Activated naive CD4-positive, alpha-beta T cell treated with anti-CD3 and anti-CD28 coated beads, Interleukin-2, amount 50 U/mL, for 16 hours (primary cell): Measurements from ENCODE around the gene GATA6.
"Not testable (repeated sequence)": the region's sequence is repeated elsewhere in the genome, so short reads cannot be mapped to it uniquely, and the experiment has no call there.

Experiments
- DNase-seq: peaks from one replicate; pipeline ENCODE4 v3.0.0-alpha.2; 2020

Gene GATA6

GRCh38 chr18:22184573-22184972 lies 15.2 kb downstream of the GATA6 start:
- DNase-seq: not testable (repeated sequence)

GRCh38 chr18:22185273-22185672 lies 15.9 kb downstream of the GATA6 start:
- no peak for DNase-seq

DNA sequence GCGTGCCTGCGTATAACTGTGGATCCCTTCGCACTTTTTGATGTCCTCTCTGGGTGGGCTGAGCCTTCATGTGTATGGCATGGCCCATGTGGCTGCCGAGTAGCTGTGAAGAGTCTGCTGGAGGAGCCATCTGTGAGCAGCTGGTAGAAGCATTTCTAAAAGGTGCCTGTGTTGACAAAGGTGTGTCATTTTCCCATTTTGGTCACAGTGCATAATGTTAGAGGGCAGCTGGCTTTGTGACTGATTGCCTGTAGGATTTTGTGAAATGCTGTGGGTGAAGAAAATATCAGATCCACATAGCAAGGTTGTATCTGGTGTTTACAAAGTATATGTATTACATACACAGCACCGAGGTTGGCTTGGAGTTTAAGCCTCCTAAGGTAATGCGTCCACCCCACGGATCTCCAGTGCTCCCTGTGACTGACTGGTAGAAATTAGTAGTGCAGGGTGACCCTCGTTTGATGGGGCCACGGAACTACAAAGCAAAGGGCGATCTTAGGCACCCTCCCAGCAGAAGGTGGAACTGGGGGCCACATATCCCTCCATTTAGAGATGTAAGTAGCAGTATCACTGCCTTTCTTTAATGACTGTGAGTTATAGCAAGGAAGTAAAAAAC lies 16.5 kb downstream of the GATA6 start:
- no peak for DNase-seq

- no peak for DNase-seq
Measured at GRCh38 chr18:22186484-22186971, 17.1 kb downstream of the GATA6 start.

DNA sequence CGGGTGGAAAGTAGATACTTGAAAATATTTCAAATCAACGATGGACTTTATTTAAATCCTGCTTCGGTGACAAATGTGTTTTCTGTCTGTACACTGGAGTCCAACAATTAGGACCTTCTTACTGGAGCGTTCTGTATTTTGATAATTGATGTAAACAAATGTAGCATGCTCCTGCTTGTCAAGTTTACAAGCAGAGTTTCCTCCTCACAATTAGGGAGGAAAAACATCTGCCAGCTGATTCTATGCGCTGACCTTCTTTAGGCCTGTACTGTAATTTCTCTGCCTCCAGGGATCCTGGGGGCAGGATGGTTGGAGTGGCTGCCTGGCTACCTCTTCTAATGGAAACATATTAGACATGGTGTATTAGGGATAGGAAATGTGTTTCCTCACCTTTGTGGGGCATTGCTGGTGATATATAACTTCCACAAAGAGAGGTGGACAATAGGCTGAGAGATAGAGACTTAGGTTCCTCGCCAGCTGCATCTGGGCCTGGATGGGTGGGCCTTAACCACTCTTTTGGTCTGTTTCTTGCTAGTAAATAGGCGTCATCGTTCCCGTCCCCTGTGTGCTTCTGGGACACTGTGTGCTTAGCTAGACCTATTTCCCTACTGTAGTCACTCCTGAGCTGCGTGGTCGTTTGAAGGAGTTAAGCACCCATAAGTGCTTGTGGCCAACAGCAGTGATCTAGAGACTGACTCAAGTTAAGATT lies 19.3 kb downstream of the GATA6 start:
- DNase-seq: no peak

GRCh38 chr18:22189449-22190166 lies 20.2 kb downstream of the GATA6 start:
- DNase-seq: no peak

DNA sequence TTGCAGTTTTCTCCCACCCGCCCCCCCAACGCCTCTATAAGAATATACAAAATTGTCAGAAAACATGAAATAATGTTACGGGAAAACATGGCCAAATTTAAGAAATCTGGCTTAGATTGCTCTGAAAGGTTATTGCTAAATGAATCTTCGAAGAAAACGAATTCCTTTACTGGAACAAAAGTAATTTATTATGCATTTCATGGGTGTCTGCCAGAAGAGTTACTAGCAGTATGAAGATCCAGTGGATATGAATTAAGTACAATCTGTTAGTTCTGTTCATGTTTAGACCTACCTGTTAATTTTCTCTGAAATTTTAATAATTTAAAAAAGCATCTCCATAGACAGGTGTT lies 21.9 kb downstream of the GATA6 start:
- no peak for DNase-seq

GRCh38 chr18:22191923-22192322 lies 22.5 kb downstream of the GATA6 start:
- DNase-seq: no peak

GRCh38 chr18:22193466-22193865 lies 24.1 kb downstream of the GATA6 start:
- DNase-seq: no peak

- no peak for DNase-seq
Measured at GRCh38 chr18:22194151-22194598, 24.8 kb downstream of the GATA6 start.

DNA sequence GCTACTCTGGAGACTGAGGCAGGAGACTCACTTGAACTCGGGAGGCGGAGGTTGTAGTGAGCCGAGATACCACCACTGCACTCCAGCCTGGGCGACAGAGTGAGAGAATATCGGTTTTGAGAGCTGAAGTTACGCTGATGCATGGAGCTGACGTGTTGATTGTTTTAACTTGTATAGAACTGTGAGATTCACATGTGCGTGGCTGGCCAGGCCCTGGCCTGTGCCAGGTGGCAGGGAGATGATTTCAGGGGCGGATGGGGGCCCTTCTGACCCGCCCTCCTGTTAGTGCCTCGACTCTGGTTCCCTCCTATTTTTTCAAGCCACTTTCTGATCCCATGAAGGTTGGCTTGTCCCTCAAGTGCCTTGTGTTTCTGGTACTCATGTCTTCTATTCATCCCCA lies 25.7 kb downstream of the GATA6 start:
- DNase-seq: no peak

DNA sequence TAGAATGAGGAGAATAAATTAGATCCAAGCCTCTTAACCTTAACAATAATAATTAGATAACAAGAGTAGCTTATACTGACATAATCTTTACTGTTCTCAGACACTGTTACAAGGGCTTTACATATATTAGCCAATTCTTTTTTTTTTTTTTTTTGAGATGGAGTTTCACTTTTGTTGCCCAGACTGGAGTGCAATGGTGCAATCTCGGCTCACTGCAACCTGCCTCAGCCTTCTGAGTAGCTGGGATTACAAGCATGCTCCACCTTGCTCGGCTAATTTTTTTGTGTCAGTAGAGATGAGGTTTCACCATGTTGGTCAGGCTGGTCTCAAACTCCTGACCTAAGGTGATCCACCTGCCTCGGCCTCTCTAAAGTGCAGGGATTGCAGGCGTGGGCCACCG lies 27.6 kb downstream of the GATA6 start:
- not testable (repeated sequence) for DNase-seq

DNA sequence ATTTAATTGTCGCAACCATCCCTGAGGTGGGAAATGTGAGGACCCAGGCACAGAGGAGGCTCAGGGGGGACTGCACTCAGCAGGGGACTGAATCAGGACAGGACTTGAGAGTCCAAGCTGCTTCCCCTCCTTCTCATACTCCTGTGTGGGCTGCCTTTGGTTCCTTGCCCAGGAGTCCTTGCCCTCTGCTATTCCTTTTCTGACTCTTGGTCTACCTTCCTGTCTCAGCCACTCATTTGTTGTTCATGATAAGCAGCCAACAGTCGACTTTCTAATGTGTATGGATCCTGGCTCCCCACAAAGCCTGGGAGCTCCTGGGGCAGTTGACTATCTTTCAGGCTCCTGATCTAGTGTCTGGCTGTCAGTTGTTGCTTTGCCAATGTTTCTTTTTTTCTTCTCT lies 28.3 kb downstream of the GATA6 start:
- DNase-seq: no peak

DNA sequence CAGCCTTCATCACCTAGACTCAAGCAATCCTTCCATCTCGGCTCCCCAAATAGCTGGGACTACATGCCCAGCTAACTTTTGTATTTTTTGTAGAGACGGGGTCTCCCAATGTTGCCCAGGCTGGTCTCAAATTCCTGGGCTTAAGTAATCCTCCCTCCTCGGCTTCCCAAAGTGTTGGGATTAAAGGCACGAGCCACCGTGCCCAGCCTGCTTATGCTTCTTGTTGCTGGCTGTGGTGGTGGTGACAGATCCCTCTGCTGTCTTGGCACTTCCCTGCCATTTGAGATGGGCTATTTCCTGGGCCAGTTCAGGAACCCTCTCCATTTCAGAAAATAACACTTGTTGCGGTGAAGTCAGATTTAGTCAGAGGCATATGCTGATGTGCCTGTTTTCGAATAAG lies 28.8 kb downstream of the GATA6 start:
- DNase-seq: no peak

DNA sequence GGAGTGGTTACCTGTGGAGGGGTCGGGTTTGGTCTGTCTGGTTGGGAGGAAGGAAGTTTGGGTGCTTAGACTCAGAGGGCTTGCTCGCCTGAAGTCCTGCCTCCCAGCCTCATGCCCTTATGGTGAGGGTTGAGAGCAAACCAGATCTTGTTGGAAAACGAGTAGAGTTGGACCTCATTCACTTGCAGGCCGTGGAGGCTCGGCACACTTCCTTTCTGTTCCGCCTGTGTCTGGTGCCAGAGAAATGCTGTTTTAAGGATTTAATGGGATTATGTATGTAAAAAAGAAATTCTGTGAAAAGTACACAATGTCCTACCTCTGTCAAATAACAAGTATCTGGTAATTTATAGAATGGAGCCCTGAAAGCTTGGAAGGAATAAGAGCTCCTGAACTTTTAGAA lies 29.6 kb downstream of the GATA6 start:
- no peak for DNase-seq

GRCh38 chr18:22200611-22201225 lies 31.3 kb downstream of the GATA6 start:
- DNase-seq: no peak

GRCh38 chr18:22203035-22203434 lies 33.6 kb downstream of the GATA6 start:
- no peak for DNase-seq

- no peak for DNase-seq
Measured at GRCh38 chr18:22203536-22204213, 34.3 kb downstream of the GATA6 start.

DNA sequence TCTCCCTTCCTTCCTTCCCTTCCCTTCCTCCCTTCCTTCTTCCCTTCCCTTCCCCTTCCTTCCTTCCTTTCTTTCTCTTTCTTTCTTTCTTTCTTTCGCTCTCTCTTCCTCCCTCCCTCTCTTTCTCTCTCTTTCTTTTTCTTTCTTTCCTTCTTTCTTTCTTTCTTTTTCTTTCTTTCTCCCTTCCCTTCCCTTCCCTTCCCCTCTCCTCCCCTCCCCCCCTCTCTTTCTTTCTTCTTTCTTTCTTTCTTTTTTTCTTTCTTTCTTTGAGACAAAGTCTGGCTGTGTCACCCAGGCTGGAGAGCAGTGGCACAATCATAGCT lies 34.8 kb downstream of the GATA6 start:
- no peak for DNase-seq

GRCh38 chr18:22204996-22205395 lies 35.6 kb downstream of the GATA6 start:
- no peak for DNase-seq

- DNase-seq: no peak
Measured at GRCh38 chr18:22207021-22207758, 37.8 kb downstream of the GATA6 start.

GRCh38 chr18:22210311-22210754 lies 40.9 kb downstream of the GATA6 start:
- no peak for DNase-seq
